Peyer's patch (tissue), 4 donors: ENCODE data around the gene SLC26A11.

Experiments used
- POLR2A ChIP-seq, 2 donors: fragments of 450-650 bp; IDR thresholded peaks; one replicate each; pipeline ENCODE4 v1.5.1; 2017; ENCODE audit warnings: antibody characterized with exemption in 2 of 2, mild to moderate bottlenecking in 2 of 2, moderate library complexity in 2 of 2
- TF ChIP-seq, protein P1 (sequence below), 6 experiments: fragments of 450-650 bp in 4 of 6; fragments of 200-600 bp in 2 of 6; sonication (generic) in 1 of 6; IDR thresholded peaks; one replicate each; pipeline ENCODE4 v1.5.1; 2017 to 2019; ENCODE audit warnings: antibody characterized with exemption in 6 of 6, mild to moderate bottlenecking in 3 of 6, moderate library complexity in 1 of 6

DNA sequence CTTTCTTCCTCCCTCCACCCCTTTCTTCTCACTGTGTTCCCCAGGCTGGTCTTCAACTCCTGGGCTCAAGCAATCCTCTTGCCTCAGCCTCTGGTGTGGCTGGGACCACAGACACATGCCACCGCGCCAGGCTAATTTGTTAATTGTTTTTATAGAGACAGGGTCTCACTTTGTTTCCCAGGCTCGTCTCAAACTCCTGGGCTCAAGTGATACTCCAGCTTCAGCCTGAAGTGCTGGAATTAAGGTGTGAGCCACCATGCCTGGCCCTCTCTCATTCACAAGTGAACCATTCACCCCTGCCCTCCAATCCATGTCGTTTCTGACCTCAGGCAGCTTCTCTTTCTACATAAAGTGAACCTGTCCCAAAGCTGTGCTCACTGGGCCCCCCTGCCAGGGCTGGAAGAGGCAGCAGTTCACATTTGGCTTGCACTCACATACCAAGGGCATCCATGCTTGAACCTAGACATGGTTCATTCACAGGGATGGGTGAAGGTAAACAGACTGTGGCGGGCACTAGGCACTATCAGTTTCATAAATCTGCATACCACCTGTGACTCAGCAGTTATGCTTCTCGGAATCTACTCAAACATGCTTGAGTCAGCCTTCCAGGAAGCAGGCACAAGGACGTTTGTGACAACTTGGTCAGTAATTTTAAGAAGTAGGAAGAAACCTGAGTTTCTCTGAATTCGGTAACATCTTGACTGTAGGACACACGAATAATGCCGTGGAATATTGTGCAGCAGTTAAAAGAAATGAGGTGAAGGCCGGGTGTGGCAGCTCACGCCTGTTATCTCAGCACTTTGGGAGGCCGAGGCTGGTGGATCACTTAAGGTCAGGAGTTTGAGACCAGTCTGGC lies 34.4 kb downstream of the SLC26A11 start:
- TF ChIP-seq, protein P1, sequence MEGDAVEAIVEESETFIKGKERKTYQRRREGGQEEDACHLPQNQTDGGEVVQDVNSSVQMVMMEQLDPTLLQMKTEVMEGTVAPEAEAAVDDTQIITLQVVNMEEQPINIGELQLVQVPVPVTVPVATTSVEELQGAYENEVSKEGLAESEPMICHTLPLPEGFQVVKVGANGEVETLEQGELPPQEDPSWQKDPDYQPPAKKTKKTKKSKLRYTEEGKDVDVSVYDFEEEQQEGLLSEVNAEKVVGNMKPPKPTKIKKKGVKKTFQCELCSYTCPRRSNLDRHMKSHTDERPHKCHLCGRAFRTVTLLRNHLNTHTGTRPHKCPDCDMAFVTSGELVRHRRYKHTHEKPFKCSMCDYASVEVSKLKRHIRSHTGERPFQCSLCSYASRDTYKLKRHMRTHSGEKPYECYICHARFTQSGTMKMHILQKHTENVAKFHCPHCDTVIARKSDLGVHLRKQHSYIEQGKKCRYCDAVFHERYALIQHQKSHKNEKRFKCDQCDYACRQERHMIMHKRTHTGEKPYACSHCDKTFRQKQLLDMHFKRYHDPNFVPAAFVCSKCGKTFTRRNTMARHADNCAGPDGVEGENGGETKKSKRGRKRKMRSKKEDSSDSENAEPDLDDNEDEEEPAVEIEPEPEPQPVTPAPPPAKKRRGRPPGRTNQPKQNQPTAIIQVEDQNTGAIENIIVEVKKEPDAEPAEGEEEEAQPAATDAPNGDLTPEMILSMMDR (IDR thresholded peaks at IDR 0.05): no peak
- TF ChIP-seq POLR2A (IDR thresholded peaks at IDR 0.05): no peak
